HG03064 (cell line): ENCODE results near the gene PIP5K1B.

Source experiments
- ATAC-seq: cut with Tn5 transposase; IDR thresholded peaks from one replicate; pipeline ENCODE4 v1.9.1; 2021; ENCODE audit warnings: low read depth; ENCODE audit not compliant: unreplicated experiment

PIP5K1B gene

GRCh38 chr9:68947015-68947414, 242.0 kb downstream of the PIP5K1B start:
- no peak for ATAC-seq

GRCh38 chr9:68947842-68948569, 243.0 kb downstream of the PIP5K1B start:
- ATAC-seq = no peak

DNA sequence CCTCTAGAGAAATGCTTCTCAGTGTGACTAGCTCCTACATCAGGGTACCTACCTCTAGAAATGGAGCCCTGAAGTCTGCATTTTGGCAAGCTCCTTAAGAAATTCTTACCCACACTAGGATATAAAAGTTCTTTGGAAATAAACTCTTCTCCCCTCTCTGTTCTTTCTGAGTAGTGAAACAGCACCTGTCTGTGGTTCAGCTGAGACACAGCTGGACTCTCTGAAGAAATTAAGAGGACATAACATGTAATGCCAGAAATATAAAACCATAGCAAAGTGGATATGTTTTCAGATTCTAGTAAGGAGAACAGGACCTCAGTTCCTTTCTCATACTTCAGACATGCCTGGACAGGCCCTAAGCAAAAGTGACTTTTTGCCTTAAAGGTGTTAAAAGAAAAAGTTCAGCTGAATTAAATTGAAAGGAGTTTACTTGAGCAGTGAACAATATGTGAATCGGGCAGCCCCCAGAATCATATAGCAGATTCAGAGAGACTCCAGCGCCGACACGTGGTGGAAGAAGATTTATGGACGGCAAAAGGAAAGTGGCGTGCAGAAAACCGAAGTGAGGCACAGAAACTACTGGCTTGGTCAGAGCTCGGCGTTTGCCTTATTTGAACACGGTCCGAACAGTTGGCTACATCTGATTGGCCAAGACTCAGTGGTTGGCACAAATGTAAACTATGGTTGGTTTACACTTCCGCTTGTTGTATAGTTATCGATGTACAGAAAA, 244.4 kb downstream of the PIP5K1B start:
- ATAC-seq = no peak

GRCh38 chr9:68950188-68950587, 245.1 kb downstream of the PIP5K1B start:
- ATAC-seq = no peak

- ATAC-seq = no peak
Measured at GRCh38 chr9:68950689-68951088, 245.6 kb downstream of the PIP5K1B start.

DNA sequence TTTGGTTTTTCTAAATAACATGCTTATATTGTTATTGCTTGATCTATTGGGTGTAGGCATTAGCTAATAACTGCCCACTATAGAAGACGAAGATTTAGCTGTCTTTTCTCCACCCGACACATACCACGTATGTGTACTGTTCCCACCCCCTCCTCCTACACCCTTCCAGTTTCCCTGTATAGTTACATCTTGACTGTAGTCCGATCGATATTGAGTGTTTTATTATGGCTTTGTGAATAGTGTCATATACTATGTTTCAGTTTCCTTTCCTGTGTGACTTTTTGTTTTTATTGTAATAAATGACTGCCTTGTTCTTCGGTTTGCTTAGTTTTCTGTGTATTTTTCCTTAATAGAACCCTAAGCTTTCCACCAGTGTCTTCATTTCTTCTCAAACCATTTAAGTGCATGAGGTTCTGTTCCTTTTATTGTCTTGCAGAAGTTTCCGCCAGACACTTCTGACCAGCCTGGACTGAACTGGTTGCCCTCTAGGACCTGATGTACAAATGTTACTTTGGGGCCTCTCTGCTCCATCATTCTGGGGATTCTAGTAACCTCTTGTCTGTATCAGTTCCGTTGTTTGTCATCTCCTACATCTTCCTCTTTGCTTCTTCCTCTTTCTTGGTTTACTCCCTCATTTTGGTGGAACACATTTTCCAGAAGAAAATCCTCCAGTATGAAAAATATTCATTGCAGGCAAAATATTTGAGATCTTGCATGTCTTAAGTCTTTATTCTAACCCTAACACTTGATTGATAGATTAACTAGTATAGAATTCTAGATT, 247.0 kb downstream of the PIP5K1B start:
- ATAC-seq = peak; percentile 59

- no peak for ATAC-seq
Measured at GRCh38 chr9:68953771-68954170, 248.7 kb downstream of the PIP5K1B start.

- no peak for ATAC-seq
Measured at GRCh38 chr9:68955330-68955729, 250.3 kb downstream of the PIP5K1B start.

- ATAC-seq = no peak
Measured at GRCh38 chr9:68957479-68957878, 252.4 kb downstream of the PIP5K1B start.

GRCh38 chr9:68961587-68961986, 256.5 kb downstream of the PIP5K1B start:
- ATAC-seq = no peak

DNA sequence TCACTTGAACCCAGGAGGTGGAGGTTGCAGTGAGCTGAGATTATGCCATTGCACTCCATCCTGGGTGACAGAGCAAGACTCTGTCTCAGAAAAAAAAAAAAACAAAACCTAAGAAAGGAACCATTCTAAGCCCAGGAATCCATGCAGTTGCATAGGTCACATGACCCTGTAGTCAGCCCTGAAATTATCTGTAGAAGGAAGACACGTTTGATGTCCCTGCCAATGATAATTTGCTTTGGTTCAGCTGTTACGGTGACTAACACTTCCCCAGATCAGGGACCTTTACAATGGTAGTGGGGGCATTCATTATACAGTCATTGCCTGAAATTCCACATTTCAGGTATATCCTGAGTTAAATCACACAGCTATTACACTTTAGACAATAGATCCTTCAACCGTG, 258.4 kb downstream of the PIP5K1B start:
- ATAC-seq = no peak

DNA sequence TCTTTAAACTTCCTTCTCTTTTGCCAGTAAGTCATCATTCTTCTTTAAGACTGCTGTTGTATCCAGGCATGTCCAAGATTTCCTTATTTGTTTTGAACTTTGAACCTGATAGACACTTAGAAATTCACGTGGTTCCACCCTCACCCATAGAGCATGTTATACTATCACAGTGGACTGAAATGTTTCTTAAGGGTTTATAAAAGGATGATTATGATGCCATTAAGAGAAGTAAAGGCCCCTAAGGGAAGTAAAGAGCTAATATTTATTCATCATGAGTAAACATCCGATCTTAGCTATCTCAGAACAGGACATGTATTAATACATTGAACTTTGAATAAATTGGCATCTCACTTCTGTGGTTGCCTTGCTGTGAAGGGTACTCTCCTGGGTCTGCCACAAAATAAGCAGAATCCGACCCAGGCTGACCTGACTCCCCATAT, 259.1 kb downstream of the PIP5K1B start:
- ATAC-seq = no peak

GRCh38 chr9:68964765-68965164, 259.7 kb downstream of the PIP5K1B start:
- ATAC-seq = no peak

DNA sequence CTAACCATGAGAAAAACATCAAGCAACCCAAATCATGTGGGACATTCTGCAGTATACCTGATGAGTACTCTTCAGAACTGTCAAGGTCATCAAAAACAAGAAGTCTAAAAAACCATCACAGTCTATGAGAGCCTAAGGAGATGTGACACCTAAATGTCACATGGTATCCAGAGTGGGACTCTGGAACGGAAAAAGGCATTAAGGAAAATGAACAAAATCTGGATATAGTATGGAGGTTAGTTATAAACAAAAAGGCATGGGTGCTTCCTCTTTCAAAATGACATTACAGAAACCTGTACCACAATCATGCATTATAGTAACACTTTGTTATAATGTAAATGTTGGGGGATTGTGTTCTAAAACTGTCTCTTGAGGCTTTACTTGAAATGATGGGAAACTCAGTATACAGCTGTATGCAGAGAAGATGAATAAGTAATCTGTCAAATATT, 261.5 kb downstream of the PIP5K1B start:
- peak; percentile 71 for ATAC-seq

GRCh38 chr9:68967800-68968199, 262.8 kb downstream of the PIP5K1B start:
- no peak for ATAC-seq

GRCh38 chr9:68969538-68969937, 264.5 kb downstream of the PIP5K1B start:
- no peak for ATAC-seq

- no peak for ATAC-seq
Measured at GRCh38 chr9:68970151-68970550, 265.1 kb downstream of the PIP5K1B start.

- ATAC-seq = no peak
Measured at GRCh38 chr9:68973619-68974018, 268.6 kb downstream of the PIP5K1B start.

DNA sequence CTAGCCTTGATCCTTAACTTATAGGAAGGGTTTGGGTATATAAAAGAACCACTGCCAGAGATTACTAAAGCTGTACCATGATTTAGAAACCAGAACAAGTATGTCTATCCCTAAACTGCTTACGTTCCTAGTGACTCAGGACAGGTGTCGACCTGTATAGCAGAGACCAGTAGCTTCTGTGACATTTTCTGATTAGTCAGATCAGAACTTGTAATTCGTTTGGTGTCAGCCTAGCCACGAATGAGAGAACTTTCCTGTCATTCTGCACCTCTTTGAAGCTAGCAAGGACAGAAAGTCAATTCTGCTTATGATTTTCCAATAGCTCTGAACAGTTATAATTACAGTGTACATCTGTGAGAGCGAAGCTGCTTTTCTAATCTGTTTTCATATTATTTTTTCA, 269.4 kb downstream of the PIP5K1B start:
- peak; percentile 94 for ATAC-seq

GRCh38 chr9:68974901-68975300, 269.9 kb downstream of the PIP5K1B start:
- ATAC-seq = peak; percentile 7

- no peak for ATAC-seq
Measured at GRCh38 chr9:68975365-68976043, 270.5 kb downstream of the PIP5K1B start.
